CD4-positive, alpha-beta T cell treated with Interleukin-1 beta for 1 hour (primary cell): ENCODE results near the gene PLEKHB2.
A peak's percentile ranks its signal among the peaks of the same experiment; 100 is the strongest.

Experiments
- DNase-seq, 2 donors: peaks; one replicate each; pipeline ENCODE4 v3.0.0-alpha.2; 2020 to 2022

The PLEKHB2 gene

DNA sequence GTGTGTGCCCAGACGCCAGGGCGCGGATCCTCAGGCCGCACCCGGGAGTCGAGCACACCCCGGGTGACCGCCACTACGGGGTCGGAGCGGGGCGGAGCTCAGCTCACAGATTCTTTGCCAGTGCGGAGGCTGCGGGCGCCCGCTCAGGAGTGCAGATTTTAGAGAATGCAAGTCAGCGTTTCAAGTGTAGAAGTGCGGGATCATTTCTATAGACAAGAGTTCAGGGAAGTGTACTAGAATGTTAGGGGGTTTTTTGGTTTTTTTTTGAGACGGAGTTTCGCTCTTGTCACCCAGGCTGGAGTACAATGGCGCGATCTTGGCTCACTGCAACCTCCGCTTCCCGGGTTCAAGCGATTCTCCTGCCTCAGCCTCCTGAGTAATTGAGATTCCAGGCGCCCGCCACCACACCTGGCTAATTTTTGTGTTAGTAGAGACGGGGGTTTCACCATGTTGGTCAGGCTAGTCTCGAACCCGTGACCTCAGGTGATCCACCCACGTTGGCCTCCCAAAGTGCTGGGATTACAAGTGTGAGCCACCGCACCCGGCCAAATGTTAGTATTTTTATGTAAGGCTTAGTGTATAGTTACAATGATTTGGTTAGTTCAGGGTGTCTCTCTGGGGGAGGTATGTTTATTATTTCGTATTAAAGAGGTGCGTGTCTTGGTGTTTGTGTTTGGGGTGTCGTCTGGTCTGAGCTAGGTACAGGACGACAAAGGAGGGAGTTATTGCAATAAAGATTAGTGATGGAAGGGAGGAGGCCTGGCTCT is 11.3 kb upstream of the PLEKHB2 start:
- DNase-seq, result no peak

GRCh38 chr2:131094463-131095281 is 10.5 kb upstream of the PLEKHB2 start:
- DNase-seq, result no peak

GRCh38 chr2:131103165-131103564 is 2.0 kb upstream of the PLEKHB2 start:
- no peak for DNase-seq

DNA sequence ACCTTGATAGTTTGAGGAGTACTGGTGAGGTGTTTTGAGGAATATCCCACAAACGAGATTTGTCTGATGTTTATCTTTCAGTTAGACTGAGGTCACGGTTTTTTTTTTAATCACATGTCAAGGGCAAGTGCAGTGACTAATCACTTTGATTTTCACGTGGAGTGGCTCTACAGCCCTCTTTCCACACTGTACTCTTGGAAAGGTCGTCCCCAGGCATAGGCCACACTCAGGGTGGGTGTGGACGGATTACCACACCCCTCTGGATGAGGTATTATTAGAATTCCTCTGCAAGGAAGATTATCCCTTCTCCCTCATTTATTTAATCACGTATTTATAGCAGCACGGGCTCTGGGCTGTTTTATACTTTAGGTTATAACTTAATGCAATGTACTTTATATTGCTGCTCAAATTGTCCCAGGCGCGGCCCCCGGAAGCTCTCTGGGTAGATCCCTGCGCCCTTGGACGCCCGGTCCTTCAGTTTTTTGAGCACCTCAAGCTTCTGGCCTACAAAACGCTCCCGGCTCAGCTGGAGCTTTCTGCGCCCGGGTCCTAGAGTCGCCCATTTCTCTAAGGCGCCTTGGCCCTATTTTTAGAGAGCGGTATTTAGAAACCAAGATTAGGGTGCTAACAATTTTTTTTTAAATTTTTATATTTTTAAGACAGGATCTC is 515 bp upstream of the PLEKHB2 start:
- peak; percentile 57 to 71 for DNase-seq

DNA sequence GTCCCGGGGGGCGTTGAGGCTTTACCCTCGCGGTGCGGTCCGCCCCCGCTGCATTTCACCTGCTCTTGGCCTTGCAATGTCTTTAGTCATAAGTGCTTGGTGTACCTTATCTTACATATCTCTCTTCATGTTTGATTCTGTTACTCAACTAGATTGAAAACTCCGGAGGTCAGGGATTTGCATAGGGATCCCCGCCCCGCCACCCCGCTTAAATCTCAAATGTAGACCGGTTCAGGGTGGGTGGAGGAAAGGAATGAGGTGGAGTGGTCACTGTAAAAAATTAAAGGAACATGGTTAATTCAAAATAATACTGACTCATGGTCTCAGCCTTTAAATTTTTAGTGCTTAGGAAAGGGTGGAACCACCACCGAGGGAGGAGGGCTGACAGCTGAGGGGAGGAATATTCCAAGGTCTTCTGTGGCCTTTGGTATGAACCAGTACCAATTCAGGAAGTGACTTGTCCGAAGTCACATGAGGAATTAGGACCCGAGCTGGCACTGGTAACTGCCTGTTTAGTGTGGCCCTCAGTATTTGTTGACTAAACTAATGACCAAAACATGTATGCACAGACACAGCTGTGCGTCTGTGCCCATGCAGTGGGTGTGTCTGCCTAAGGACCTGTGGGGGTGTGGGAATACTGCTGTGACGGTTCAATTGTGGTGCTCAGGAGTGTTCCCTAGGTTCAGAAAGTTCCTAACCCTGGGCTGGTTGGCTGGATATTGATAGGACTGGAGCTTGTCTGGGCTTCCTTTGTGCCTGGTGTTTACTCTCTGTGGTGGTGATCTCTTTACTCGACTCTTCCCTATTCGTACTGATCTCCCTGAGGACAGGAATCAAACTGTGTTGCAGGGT is 1.0 kb downstream of the PLEKHB2 start:
- peak; percentile 22 to 59 for DNase-seq

DNA sequence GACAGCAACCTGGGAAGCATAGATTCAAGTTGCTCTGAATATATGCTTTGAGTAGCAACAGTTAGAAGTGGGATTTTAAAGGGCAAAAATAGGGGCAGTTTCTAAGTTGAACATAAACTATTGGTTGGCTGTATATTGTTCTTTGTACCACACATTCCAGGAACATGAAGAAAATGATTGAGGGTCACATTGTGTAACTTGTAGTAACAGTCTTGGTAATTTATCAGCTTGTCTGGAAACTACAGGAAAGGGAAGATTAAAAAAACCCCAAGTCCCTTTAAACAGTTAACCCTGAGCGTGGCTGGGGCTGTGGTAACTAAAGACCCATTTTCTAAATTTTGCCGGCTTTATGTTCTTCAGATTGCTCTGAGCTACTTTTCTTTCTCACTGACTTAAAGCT is 7.4 kb downstream of the PLEKHB2 start:
- DNase-seq, result no peak

DNA sequence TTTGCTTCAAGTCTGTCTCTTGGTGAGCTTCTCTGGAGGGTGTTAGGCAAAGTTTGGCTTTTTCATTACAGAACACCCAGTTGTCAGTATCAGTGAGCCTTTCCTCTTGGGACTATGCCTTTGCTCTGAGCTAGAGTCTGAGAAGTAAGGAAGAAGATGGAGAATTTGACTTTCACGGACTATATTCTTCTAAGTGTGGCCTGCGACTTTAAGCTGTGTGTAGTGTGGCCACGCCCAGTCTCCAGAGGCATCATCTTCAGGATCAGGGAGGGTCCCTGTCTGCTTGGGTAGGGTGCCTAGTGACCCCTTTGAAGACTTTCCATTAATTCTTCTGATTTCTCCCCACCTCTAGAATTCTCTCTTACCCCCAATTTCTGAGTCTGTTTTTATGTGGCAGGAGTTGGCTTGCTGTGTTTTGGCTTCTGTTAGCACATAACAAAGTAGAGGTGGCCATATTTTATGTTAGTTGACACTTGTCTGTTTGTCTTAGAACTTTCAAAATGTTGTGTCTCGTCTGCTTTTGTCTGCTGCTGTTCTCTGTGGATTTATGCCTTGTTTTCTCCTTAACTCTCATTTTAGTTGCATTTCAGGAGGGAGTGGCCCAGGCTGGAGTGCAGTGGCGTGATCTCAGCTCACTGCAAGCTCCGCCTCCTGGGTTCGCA is 8.6 kb downstream of the PLEKHB2 start:
- DNase-seq, result no peak

GRCh38 chr2:131114950-131115349 is 9.8 kb downstream of the PLEKHB2 start:
- peak in 1 of 2 donors; percentile 15 for DNase-seq

GRCh38 chr2:131115752-131116151 is 10.6 kb downstream of the PLEKHB2 start:
- no peak for DNase-seq

GRCh38 chr2:131120815-131121317 is 15.7 kb downstream of the PLEKHB2 start:
- DNase-seq, result no peak

- DNase-seq, result no peak
Observed at GRCh38 chr2:131121464-131121863, 16.3 kb downstream of the PLEKHB2 start.

- no peak for DNase-seq
Observed at GRCh38 chr2:131122496-131122895, 17.4 kb downstream of the PLEKHB2 start.

- DNase-seq, result no peak
Observed at GRCh38 chr2:131123192-131123591, 18.1 kb downstream of the PLEKHB2 start.

DNA sequence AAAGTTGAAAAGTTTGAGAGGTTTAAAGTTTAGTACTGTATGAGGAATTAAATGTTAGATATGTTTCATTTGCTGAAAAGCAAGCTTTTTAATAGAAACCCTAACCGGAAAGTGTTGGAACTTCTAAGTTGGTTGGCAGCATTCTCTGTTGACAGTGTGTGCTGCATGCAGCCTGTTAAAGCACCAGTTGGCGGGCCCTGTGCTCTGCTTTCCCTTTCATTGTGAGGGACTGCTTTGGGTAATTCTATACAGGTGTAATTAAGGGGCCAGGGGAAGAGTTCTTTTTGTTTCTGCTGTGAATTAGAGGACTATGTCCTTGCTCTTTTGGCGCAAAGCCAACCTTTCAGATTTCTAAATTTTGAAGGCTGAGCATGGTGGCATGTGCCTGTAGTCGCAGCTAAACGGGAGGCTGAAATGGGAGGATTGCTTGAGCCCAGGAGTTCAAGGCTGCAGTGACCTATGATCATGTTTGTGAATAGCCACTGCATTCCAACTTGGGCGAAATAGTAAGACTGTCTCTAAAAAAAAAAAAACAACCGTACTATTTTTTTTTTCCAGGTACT is 20.1 kb downstream of the PLEKHB2 start:
- DNase-seq, result no peak

- no peak for DNase-seq
Observed at GRCh38 chr2:131126436-131126835, 21.3 kb downstream of the PLEKHB2 start.

DNA sequence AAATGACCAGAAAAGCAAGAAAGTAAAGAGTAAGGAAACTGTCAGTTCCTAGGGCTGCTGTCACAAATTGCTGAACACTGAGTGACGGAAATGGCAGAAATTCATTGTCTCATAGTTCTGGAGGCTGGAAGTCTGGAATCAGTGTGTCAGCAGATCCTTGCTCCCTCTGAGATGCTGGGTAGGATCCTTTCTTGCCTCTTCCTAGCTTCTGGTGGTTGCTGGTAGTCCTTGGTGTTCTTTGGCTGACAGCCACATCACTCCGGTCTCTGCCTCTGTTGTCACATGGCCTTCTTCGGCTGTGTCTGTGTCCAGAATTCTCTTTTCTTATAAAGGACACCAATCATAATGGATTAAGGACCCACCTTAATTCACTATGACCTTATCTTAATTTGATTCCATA is 21.9 kb downstream of the PLEKHB2 start:
- DNase-seq, result no peak

DNA sequence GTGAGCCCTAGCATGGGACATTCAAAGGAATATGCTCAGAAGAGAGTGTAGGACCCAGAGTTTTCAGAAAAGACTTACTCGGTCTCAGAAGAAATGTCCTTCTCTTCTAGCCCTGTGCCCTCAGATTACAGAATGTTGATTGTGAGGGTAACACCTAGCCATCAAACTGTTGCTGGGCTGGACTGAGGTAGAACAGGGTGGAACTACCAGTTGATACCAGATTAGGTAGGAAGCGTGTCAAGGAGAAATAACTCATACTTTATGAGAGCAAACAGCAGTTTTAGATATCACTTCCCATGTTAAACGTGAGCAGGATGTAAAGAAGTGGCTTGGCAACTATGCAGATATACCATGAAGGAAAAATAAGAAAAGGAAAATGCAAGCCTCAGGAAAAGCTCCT is 22.8 kb downstream of the PLEKHB2 start:
- no peak for DNase-seq

GRCh38 chr2:131130298-131130596 is 25.1 kb downstream of the PLEKHB2 start:
- no peak for DNase-seq

- DNase-seq, result no peak
Observed at GRCh38 chr2:131132729-131133128, 27.6 kb downstream of the PLEKHB2 start.

GRCh38 chr2:131140581-131140980 is 35.4 kb downstream of the PLEKHB2 start:
- DNase-seq, result no peak

GRCh38 chr2:131142849-131143248 is 37.7 kb downstream of the PLEKHB2 start:
- DNase-seq, result no peak

DNA sequence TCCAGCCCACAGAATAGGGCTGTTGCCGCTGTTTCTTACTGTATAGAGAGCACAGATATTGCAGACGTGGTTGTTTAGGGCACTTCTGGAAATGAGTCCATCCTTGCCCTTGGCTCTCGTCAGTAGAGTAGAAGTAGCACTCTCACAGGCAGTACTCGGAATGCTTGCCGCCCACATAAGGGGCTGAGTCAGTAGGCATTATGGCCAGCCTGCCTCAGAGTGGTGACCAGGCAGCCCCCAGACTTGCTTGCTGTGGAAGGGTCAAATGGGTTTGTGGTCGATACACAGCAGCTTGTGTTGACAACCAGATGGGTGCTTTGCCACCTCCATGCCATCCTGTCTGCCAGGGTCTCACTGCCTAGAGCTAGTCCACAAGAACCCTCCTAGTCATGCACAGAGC is 38.7 kb downstream of the PLEKHB2 start:
- DNase-seq, result no peak
